Hepatocyte (in vitro differentiated cells): Measurements from ENCODE around the gene VIPR2. TPM values are rescaled to one million over a fixed set of nuclear protein-coding genes. Genes with fewer than 3 reads are reported as not detected.

Experiments used
- DNase-seq: peaks from one replicate; pipeline ENCODE4 v3.0.0-alpha.2; 2016; ENCODE audit warnings: low spot score
- H2AFZ ChIP-seq: fragments of 200-600 bp; sonication (generic); 2 replicates; pipeline ENCODE4 v1.6.0; 2016; ENCODE audit warnings: antibody characterized with exemption, mild to moderate bottlenecking
- H3K27ac ChIP-seq: fragments of 200-600 bp; sonication (generic); 2 replicates; pipeline ENCODE4 v1.5.1; 2016; ENCODE audit warnings: mild to moderate bottlenecking
- H3K27me3 ChIP-seq: fragments of 200-600 bp; sonication (generic); 2 replicates; pipeline ENCODE4 v1.6.1; 2016
- H3K36me3 ChIP-seq: fragments of 200-600 bp; sonication (generic); replicated peaks from 2 replicates; pipeline ENCODE4 v1.5.1; 2016; ENCODE audit warnings: low read depth; ENCODE audit not compliant: insufficient read depth
- H3K4me1 ChIP-seq: fragments of 200-600 bp; sonication (generic); 2 replicates; pipeline ENCODE4 v1.5.1; 2016; ENCODE audit warnings: mild to moderate bottlenecking, moderate library complexity; ENCODE audit not compliant: insufficient read depth
- H3K4me2 ChIP-seq: fragments of 200-600 bp; sonication (generic); 2 replicates; pipeline ENCODE4 v1.6.0; 2016
- H3K4me3 ChIP-seq: fragments of 200-600 bp; sonication (generic); 2 replicates; pipeline ENCODE4 v1.5.1; 2016; ENCODE audit warnings: mild to moderate bottlenecking
- H3K79me2 ChIP-seq: fragments of 200-600 bp; sonication (generic); 2 replicates; pipeline ENCODE4 v1.6.0; 2017; ENCODE audit warnings: mild to moderate bottlenecking
- H3K9me2 ChIP-seq: fragments of 200-600 bp; sonication (generic); replicated peaks from 2 replicates; pipeline ENCODE4 v1.6.0; 2017; ENCODE audit warnings: mild to moderate bottlenecking; ENCODE audit not compliant: insufficient read depth
- H3K9me3 ChIP-seq: fragments of 200-600 bp; sonication (generic); 2 replicates; pipeline ENCODE4 v1.5.1; 2016; ENCODE audit warnings: low read depth, mild to moderate bottlenecking
- H4K20me1 ChIP-seq: fragments of 200-600 bp; sonication (generic); 2 replicates; pipeline ENCODE4 v1.6.0; 2016; ENCODE audit warnings: mild to moderate bottlenecking; ENCODE audit not compliant: insufficient read depth, poor library complexity, severe bottlenecking
- EZH2 ChIP-seq: fragments of 200-600 bp; sonication (generic); IDR thresholded peaks from 2 replicates; pipeline ENCODE4 v1.6.1; 2016; ENCODE audit warnings: antibody characterized with exemption, mild to moderate bottlenecking, borderline replicate concordance
- EZH2phosphoT487 ChIP-seq: fragments of 200-600 bp; sonication (generic); IDR thresholded peaks from one replicate; pipeline ENCODE4 v1.6.1; 2018; ENCODE audit warnings: antibody characterized with exemption, mild to moderate bottlenecking, low read depth, moderate library complexity; ENCODE audit not compliant: unreplicated experiment, severe bottlenecking
- WGBS: methylation state at CpG from one replicate; pipeline ENCODE4 v1.1.6; 2016; ENCODE audit warnings: low lambda C conversion rate; ENCODE audit errors: missing lambda C conversion rate; 5-methylcytosine and 5-hydroxymethylcytosine counted together
- polyA plus RNA-seq: library from polyadenylated mRNA; unstranded; fragments of >200 nt; fragmentation: Nextera tagmentation; extraction: Ambion mirVana; gene quantifications from 2 replicates; pipeline ENCODE4 v1.2.1, GENCODE V29; 2016
- total RNA-seq: library from RNA; depleted of rRNA; stranded (reverse); fragments of >200 nt; gene quantifications from 2 replicates; pipeline ENCODE4 v1.2.3, GENCODE V29; 2014
- TF ChIP-seq, protein P1 (sequence below): fragments of 200-600 bp; sonication (generic); IDR thresholded peaks from 2 replicates; pipeline ENCODE4 v1.5.1; 2016; ENCODE audit warnings: antibody characterized with exemption, mild to moderate bottlenecking; ENCODE audit not compliant: poor library complexity

VIPR2 gene
- total and polyA plus RNA-seq, 2 experiments from 2014 or later = 2.7 to 3.4 TPM

DNA sequence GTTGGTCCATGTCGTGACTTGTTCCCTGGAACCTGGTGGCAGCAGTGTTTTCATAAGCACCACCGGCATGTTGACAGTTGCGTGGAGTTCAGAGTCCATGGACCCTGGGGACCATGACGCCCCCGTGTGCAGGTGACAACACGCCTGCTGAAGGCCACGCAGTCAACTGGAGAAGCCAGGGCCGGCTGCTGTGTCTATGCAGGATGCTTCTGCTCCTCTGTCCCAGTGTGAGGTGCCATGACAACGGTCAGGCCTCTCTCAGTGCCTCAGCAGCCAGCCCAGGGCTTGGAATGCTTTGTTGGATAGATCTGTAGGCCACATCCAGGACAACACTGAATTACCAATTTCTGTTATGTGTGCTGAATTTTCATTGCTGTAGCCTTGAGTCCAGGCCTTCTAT, 10.7 kb upstream of the VIPR2 start:
- TF ChIP-seq EZH2phosphoT487 (no peak), EZH2 (no peak)
- TF ChIP-seq, protein P1, sequence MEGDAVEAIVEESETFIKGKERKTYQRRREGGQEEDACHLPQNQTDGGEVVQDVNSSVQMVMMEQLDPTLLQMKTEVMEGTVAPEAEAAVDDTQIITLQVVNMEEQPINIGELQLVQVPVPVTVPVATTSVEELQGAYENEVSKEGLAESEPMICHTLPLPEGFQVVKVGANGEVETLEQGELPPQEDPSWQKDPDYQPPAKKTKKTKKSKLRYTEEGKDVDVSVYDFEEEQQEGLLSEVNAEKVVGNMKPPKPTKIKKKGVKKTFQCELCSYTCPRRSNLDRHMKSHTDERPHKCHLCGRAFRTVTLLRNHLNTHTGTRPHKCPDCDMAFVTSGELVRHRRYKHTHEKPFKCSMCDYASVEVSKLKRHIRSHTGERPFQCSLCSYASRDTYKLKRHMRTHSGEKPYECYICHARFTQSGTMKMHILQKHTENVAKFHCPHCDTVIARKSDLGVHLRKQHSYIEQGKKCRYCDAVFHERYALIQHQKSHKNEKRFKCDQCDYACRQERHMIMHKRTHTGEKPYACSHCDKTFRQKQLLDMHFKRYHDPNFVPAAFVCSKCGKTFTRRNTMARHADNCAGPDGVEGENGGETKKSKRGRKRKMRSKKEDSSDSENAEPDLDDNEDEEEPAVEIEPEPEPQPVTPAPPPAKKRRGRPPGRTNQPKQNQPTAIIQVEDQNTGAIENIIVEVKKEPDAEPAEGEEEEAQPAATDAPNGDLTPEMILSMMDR = no peak
- no peak overlapping the region for H2AFZ ChIP-seq
- no peaks in the 10 kb centered on the region for H3K4me1 ChIP-seq

GRCh38 chr7:159154243-159154642, 9.6 kb upstream of the VIPR2 start:
- Histone ChIP-seq H3K9me3 (no peaks in the 10 kb centered on the region), H2AFZ (no peak overlapping the region), H3K27me3 (peaks cover 3% of the 10 kb centered on the region), H4K20me1 (no peaks in the 10 kb centered on the region), H3K4me2 (no peak overlapping the region), H3K4me3 (no peak overlapping the region), H3K4me1 (no peaks in the 10 kb centered on the region), H3K36me3 (no peaks in the 10 kb centered on the region), H3K9me2 (no peaks in the 10 kb centered on the region), H3K79me2 (no peaks in the 10 kb centered on the region), H3K27ac (no peak overlapping the region)
- TF ChIP-seq EZH2phosphoT487 (no peak), EZH2 (no peak)
- TF ChIP-seq, protein P1 = no peak
- WGBS = 87% methylated on average over 17 of the region's 17 CpGs
- no peak for DNase-seq

More for the DNA sequence above, 10.7 kb upstream of the VIPR2 start:
- WGBS = 81% methylated on average over 9 of the region's 9 CpGs
- no peak for DNase-seq
- Histone ChIP-seq H3K27me3 (peaks cover 3% of the 10 kb centered on the region), H3K9me2 (no peaks in the 10 kb centered on the region), H3K4me2 (no peak overlapping the region), H3K79me2 (no peaks in the 10 kb centered on the region), H3K36me3 (no peaks in the 10 kb centered on the region), H3K9me3 (no peaks in the 10 kb centered on the region), H3K4me3 (no peak overlapping the region), H3K27ac (no peak overlapping the region), H4K20me1 (no peaks in the 10 kb centered on the region)

DNA sequence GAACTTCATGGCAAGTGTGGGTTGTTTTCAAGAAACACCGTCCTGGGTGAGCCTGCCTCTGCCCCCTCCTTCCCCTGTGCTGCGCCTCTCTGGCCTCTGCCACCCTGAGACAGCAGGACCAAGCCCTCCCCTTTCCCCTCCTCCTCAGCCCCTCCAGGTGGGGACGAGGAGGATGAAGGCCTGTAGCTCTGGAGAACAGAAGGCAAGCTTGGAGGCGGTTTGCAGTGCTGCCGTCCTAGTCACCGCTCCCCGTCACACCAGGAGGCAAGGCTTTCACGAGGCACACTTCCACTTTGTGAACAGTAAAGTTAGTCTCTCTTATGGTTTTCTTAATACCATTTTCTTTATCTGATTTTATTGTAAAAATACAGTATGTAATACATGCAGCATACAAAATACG, 8.8 kb upstream of the VIPR2 start:
- no peak overlapping the region for H3K4me3 ChIP-seq
- H3K27me3 ChIP-seq = peaks cover 3% of the 10 kb centered on the region
- H3K4me2 ChIP-seq = no peak overlapping the region
- TF ChIP-seq EZH2phosphoT487 (no peak), EZH2 (no peak)
- TF ChIP-seq, protein P1 = no peak
- H4K20me1 ChIP-seq = no peaks in the 10 kb centered on the region
- no peaks in the 10 kb centered on the region for H3K79me2 ChIP-seq
- DNase-seq = no peak
- H3K27ac ChIP-seq = no peak overlapping the region
- no peaks in the 10 kb centered on the region for H3K36me3 ChIP-seq
- H3K9me3 ChIP-seq = no peaks in the 10 kb centered on the region
- H3K9me2 ChIP-seq = no peaks in the 10 kb centered on the region
- WGBS = 90% methylated on average over 9 of the region's 9 CpGs
- no peaks in the 10 kb centered on the region for H3K4me1 ChIP-seq
- H2AFZ ChIP-seq = no peak overlapping the region

DNA sequence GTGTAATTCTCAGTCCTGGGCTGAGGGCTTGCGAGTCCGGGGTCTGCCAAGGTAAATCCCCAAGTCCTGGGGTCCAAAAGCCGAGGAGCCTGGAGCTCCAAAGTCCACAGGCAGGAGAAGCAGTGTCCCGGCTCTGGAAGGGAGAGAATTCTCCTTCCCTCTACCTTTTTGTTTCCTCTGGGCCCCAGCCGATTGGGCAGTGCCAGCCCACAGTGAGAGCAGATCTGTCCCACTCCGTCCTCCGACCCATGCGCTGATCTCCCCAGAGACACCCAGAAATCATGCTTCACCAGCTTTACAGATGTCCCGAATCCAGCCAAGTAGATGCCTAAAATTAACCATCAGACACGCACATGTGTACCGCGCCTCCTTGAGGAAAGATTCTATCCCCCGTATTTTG, 8.1 kb upstream of the VIPR2 start:
- Histone ChIP-seq H3K79me2 (no peaks in the 10 kb centered on the region), H3K36me3 (no peaks in the 10 kb centered on the region), H2AFZ (no peak overlapping the region), H3K9me3 (no peaks in the 10 kb centered on the region), H3K27ac (no peak overlapping the region), H3K9me2 (no peaks in the 10 kb centered on the region), H3K4me1 (no peaks in the 10 kb centered on the region), H3K27me3 (peaks cover 3% of the 10 kb centered on the region), H3K4me3 (no peak overlapping the region), H4K20me1 (no peaks in the 10 kb centered on the region), H3K4me2 (no peak overlapping the region)
- no peak for DNase-seq
- TF ChIP-seq, protein P1 = no peak
- TF ChIP-seq EZH2phosphoT487 (no peak), EZH2 (no peak)
- WGBS = 98% methylated on average over 13 of the region's 13 CpGs
